Occipital lobe (tissue), 2 donors: ENCODE results near the gene PRPF19. TPM values are rescaled to one million over a fixed set of nuclear protein-coding genes. Genes with fewer than 3 reads are reported as not detected.

Experiments used
- DNase-seq: peaks from one replicate; lab custom pipeline; 2025; lab: John Stamatoyannopoulos, UW
- total RNA-seq: library from RNA; depleted of rRNA; stranded (reverse); fragments of >200 nt; gene quantifications from one replicate; pipeline ENCODE4 v1.2.3, GENCODE V29; 2014

The PRPF19 gene
- total RNA-seq, 1 donor from 2014 or later, result 42.3 TPM

GRCh38 chr11:60858731-60859464, 47.5 kb downstream of the PRPF19 start:
- DNase-seq, result no peak

DNA sequence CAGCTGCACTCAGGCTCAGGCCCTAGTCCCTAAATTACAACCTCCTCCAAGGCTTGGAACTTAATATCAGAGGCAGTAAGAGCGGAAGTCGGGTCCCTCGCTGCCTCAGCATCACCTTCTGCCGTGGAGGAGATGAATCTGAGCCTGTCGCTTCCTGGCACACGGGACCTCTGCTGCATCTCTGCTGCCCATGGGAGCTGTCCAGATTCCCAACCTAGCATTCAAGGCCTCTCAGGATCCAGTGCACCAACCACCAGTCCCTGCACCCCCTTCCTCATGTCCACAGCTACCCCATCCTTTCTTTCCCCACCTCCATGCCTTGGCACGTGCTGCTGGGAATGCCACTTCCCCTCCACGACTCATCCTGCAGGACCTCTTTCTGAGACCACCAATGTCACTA, 48.1 kb downstream of the PRPF19 start:
- DNase-seq, result no peak

DNA sequence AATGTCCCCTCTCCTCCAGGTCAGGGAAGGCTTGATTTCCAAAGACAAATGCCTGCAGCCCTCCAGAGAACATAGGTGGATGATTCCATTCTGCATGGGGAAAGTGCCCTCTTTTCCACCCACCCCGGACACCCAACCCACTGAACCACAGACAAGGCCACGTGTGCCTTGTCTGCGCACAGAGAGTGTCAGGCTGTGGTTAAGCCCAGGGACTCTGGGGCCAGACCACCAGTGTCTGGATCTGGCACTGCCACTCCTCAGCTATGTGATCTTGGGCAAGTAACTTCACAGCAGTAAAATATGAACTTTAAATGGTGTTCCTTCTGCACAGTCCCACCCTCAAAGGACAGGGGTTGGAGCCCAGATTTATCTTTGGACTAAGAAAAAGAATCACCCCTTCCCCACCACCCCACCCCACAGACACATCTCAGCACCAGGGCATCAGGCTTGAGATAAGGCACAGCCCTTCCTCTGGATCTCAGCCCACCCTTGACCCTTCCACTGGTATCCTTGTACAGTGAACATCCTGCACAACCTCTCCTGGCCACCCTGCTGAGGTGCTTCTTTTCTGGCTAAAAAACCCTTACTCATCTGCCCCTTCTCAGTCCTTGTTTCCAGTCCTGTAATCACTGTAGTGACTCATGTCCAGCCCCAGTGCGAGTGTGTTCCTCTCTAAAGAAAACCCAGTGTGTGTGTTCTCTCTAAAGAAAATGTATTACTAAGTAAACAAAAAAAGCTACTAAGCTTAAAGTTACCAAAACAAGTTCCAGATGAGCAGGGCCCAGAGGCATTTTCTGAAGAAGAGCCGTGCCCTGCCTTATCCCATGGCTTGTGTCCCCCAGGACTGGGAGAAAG, 48.8 kb downstream of the PRPF19 start:
- no peak for DNase-seq

DNA sequence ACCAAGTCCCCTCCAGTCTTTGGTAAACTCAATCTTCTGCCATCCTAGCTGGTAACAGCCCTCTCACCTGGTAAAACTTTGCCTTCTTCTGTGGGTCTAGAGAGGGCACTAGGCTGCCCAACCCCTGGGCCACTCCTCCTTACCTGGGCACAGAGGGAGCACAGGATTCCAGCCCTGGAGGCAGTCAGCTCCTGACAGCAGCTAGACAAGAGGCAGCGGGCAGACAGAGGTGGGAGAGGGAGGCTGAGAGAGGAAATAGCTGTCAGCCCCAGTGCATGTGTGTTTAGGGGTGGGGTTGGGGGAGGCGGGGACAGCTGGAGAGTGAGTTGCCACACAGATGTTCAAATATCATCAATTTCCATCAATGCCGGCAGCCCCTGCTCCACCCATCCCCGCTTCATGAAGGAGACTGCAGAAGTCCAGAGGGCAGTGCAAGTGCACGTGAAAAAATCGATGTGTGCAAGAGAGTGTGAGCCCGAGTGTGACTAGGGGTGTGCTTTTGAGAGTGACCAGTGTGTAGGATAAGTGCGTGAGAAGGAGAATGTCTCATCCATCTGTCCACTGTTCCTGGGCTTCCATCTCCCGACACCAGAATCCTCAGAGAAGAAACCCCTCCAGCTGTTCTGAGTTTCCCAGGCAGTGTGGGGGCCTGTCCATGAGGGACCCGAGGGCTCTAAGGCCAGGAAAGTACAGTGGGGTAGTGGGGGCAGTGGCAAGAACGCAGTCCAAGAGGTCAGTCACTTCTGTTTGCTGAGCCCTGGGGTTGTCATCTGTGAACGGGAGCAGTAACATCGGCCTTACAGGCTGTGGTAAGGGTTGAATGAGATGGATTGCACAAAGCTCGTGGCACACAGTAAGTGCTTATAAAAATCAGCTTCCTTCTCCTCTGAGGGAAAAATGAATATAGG, 50.4 kb downstream of the PRPF19 start, which contains the start of gene PTGDR2:
Gene PTGDR2 (minus strand): TSS at position 225 of the 908 bp plus-strand sequence. CDS start 2,228 bp downstream, outside the sequence.
- no peak for DNase-seq

GRCh38 chr11:60854847-60855725, 51.3 kb downstream of the PRPF19 start:
- no peak for DNase-seq

GRCh38 chr11:60854140-60854846, 52.1 kb downstream of the PRPF19 start:
- no peak for DNase-seq

- no peak for DNase-seq
Measured at GRCh38 chr11:60852982-60853950, 53.1 kb downstream of the PRPF19 start.

DNA sequence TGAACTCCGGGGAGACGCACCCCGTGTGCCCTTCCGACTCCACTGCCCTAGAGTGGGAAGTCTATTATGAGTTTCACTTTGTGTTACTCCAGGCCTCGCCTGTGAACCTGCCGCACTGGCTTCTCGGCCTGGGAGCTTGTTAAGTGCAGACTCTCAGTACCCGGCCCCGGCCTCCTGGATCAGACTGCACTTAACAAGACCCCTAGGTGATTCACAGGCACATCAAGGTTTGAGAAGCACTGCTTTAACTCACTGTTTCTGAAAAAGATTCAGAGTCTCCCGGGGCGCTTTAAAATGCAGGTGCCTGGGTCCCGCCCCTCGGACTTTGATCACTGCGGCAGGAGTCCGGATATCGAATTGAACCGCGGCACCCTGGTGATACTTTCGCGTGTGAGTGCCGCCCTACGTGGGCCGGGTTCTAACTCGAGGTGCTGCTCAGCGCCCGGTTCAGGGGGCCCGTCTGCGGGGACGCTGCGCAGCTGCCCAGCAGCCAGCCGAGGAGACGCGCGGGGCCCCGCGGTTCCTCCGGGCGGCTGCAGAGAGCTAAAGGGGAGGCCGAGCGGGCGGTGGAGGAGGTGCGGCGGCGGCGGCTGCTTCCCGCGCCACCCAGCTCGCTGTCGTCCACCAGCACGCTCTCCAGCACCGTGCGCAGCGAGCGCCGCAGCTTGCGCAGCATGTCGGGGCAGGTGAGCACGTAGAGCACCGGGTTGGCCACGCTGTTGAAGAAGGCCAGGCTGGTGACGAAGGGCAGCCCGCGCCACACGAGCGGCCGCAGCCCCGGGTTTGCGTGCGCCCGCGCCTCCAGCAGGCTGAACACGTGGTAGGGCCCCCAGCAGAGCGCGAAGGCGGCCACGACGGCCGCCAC, 54.0 kb downstream of the PRPF19 start:
- no peak for DNase-seq

GRCh38 chr11:60851327-60852104, 54.9 kb downstream of the PRPF19 start:
- DNase-seq, result no peak

GRCh38 chr11:60849641-60850520, 56.5 kb downstream of the PRPF19 start:
- DNase-seq, result no peak

DNA sequence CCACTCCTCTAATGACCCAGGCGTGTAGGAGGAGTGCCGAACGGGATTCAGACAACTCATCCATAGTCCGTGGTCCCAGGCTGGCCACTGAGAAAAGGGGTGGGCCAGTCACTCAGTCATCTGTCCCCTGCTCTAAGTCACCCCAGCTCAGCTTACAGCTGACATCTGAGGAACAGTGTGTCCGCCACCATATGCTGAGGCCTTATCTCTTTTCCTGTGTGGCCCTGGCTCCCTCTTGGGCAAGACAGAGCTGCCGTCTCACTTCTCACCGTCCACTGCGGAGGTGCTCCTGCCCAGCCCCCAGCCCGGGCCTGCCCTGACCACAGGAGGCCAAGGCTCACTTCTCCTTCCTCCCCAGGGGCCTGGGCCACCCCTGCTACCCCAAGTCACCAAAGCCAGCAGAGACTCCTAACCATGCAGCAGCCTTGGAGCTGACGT, 57.7 kb downstream of the PRPF19 start:
- DNase-seq, result no peak

DNA sequence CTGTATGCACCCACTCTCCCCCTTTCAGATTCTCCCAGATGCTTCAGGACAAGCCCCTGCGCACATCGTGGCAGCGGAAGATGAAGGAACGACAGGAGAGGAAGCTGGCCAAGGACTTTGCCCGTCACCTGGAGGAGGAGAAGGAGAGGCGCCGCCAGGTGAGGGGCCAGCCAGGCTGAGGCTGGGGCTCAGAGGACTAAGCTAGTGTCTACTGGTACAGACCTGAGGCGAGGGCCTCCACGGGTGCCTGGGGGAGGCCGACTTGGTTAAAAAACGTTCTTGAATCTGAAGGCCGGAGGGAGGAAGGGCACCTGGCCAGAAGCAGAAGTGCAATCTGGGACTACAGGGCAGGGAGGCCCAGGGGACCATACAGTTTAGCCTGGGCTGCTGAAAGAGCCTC, 58.5 kb downstream of the PRPF19 start:
- DNase-seq, result no peak

GRCh38 chr11:60847281-60847680, 59.1 kb downstream of the PRPF19 start:
- no peak for DNase-seq

DNA sequence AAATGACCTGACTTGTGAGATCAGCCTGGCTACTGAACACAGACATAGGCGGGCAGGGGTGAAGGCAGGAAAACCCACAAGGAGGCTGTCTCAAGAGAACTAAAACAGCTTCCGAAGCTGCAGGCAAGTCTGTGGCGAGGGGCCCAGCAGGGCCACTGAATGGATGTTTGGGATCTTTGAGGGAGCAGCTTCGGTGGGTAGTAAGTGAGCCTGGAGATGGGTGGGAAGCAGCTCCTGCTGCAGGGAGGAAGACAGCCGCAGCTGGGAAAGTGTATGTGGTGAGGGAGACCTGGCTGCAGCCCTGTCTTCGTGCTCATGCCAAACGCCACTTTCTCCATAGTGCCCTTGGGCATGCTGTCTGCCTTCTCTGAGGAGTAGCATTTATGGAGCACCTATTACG, 61.0 kb downstream of the PRPF19 start:
- DNase-seq, result no peak

- no peak for DNase-seq
Measured at GRCh38 chr11:60844870-60845221, 61.5 kb downstream of the PRPF19 start.
